Loucy (cell line): Measurements from ENCODE around the gene SIL1.

Experiments
- H2AFZ ChIP-seq: fragments of 200-600 bp; sonication (generic); 2 replicates; pipeline ENCODE4 v1.6.0; 2016; ENCODE audit warnings: antibody characterized with exemption, mild to moderate bottlenecking, low read length, moderate library complexity
- H3F3A ChIP-seq: fragments of 200-600 bp; 2 replicates; pipeline ENCODE4 v1.6.0; 2016; ENCODE audit warnings: antibody characterized with exemption, low read depth, mild to moderate bottlenecking
- H3K27me3 ChIP-seq: fragments of 200-600 bp; sonication (generic); 2 replicates; pipeline ENCODE4 v1.6.1; 2014; ENCODE audit warnings: low read length, mild to moderate bottlenecking; ENCODE audit not compliant: insufficient read depth, poor library complexity, severe bottlenecking
- H3K36me3 ChIP-seq: fragments of 200-600 bp; sonication (generic); 2 replicates; pipeline ENCODE4 v1.6.1; 2016; ENCODE audit warnings: low read length; ENCODE audit not compliant: insufficient read depth
- H3K4me1 ChIP-seq: fragments of 200-600 bp; sonication (generic); 2 replicates; pipeline ENCODE4 v1.5.1; 2014; ENCODE audit warnings: low read length, mild to moderate bottlenecking; ENCODE audit not compliant: insufficient read depth, poor library complexity, severe bottlenecking
- H3K4me2 ChIP-seq: fragments of 200-600 bp; sonication (generic); 2 replicates; pipeline ENCODE4 v1.6.0; 2014; ENCODE audit warnings: antibody characterized with exemption, low read length, low read depth, mild to moderate bottlenecking; ENCODE audit not compliant: poor library complexity, severe bottlenecking
- H3K4me3 ChIP-seq: fragments of 200-600 bp; sonication (generic); 2 replicates; pipeline ENCODE4 v1.5.1; 2014; ENCODE audit warnings: low read length, mild to moderate bottlenecking, mixed read lengths; ENCODE audit not compliant: poor library complexity, severe bottlenecking
- H3K79me2 ChIP-seq: fragments of 200-600 bp; sonication (generic); 2 replicates; pipeline ENCODE4 v1.6.1; 2014; ENCODE audit warnings: low read length; ENCODE audit not compliant: insufficient read depth
- H3K9ac ChIP-seq: fragments of 200-600 bp; sonication (generic); 2 replicates; pipeline ENCODE4 v1.6.0; 2014; ENCODE audit warnings: mild to moderate bottlenecking, low read depth, low read length, moderate library complexity; ENCODE audit not compliant: poor library complexity, severe bottlenecking
- H3K9me2 ChIP-seq: fragments of 200-600 bp; sonication (generic); replicated peaks from 2 replicates; pipeline ENCODE4 v1.6.1; 2016; ENCODE audit warnings: low read depth, low read length, mixed read lengths
- H3K9me3 ChIP-seq: fragments of 200-600 bp; sonication (generic); 2 replicates; pipeline ENCODE4 v1.6.1; 2014; ENCODE audit warnings: mild to moderate bottlenecking, antibody characterized with exemption, low read length, low read depth; ENCODE audit not compliant: insufficient read depth
- H4K20me1 ChIP-seq: fragments of 200-600 bp; sonication (generic); 2 replicates; pipeline ENCODE4 v1.6.0; 2014; ENCODE audit warnings: antibody characterized with exemption, low read length, mild to moderate bottlenecking; ENCODE audit not compliant: insufficient read depth, poor library complexity, severe bottlenecking
- CTCF ChIP-seq: fragments of 200-600 bp; sonication (generic); conservative IDR thresholded peaks from 2 replicates; pipeline ENCODE4 v1.5.1; 2014; ENCODE audit warnings: mild to moderate bottlenecking, antibody characterized with exemption, low read length
- EZH2phosphoT487 ChIP-seq: fragments of 200-600 bp; IDR thresholded peaks from 2 replicates; pipeline ENCODE4 v1.6.1; 2018; ENCODE audit warnings: antibody characterized with exemption, mild to moderate bottlenecking, moderate library complexity, borderline replicate concordance

SIL1 gene

GRCh38 chr5:139064613-139065012 lies 133.6 kb downstream of the SIL1 start:
- H3K36me3 ChIP-seq, result no peaks in the 10 kb centered on the region
- no peak overlapping the region for H2AFZ ChIP-seq
- no peaks in the 10 kb centered on the region for H3F3A ChIP-seq
- no peaks in the 10 kb centered on the region for H4K20me1 ChIP-seq
- H3K27me3 ChIP-seq, result no peaks in the 10 kb centered on the region
- no peaks in the 10 kb centered on the region for H3K79me2 ChIP-seq
- H3K4me1 ChIP-seq, result peaks cover 35% of the 10 kb centered on the region
- no peak for TF ChIP-seq CTCF
- no peak for TF ChIP-seq EZH2phosphoT487
- no peaks in the 10 kb centered on the region for H3K9me2 ChIP-seq
- H3K9ac ChIP-seq, result no peak overlapping the region
- no peaks in the 10 kb centered on the region for H3K9me3 ChIP-seq
- no peak overlapping the region for H3K4me2 ChIP-seq
- no peak overlapping the region for H3K4me3 ChIP-seq

GRCh38 chr5:139063664-139064054 lies 134.5 kb downstream of the SIL1 start:
- Histone ChIP-seq H3K36me3 (no peaks in the 10 kb centered on the region), H3K9me2 (no peaks in the 10 kb centered on the region), H4K20me1 (no peaks in the 10 kb centered on the region), H3K4me1 (peaks cover 31% of the 10 kb centered on the region), H3K4me3 (no peak overlapping the region), H3K9ac (no peak overlapping the region), H3F3A (no peaks in the 10 kb centered on the region), H2AFZ (no peak overlapping the region), H3K4me2 (no peak overlapping the region), H3K79me2 (no peaks in the 10 kb centered on the region), H3K9me3 (no peaks in the 10 kb centered on the region), H3K27me3 (no peaks in the 10 kb centered on the region)
- TF ChIP-seq CTCF, result no peak
- TF ChIP-seq EZH2phosphoT487, result no peak

GRCh38 chr5:139062910-139063663 lies 135.1 kb downstream of the SIL1 start:
- Histone ChIP-seq H3F3A (no peaks in the 10 kb centered on the region), H3K9me3 (no peaks in the 10 kb centered on the region), H4K20me1 (no peaks in the 10 kb centered on the region), H3K27me3 (no peaks in the 10 kb centered on the region), H3K9ac (no peak overlapping the region), H2AFZ (no peak overlapping the region), H3K79me2 (no peaks in the 10 kb centered on the region), H3K4me2 (no peak overlapping the region), H3K4me1 (peaks cover 25% of the 10 kb centered on the region), H3K9me2 (no peaks in the 10 kb centered on the region), H3K36me3 (no peaks in the 10 kb centered on the region), H3K4me3 (no peak overlapping the region)
- TF ChIP-seq EZH2phosphoT487, result no peak
- no peak for TF ChIP-seq CTCF
